MCF 10A (cell line): ENCODE data around the gene SNRNP27. TPM values are rescaled to one million over a fixed set of nuclear protein-coding genes. Genes with fewer than 3 reads are reported as not detected.
"Not testable (repeated sequence)": the region's sequence is repeated elsewhere in the genome, so short reads cannot be mapped to it uniquely, and the experiment has no call there.

Experiments used
- BruUV-seq: library from RNA; stranded (reverse); fragments of 400-500 nt; replicated peaks from 2 replicates; lab custom pipeline; 2021; lab: Mats Ljungman, UMichigan
- CTCF ChIA-PET: fragments of 300-600 bp; sonication (Branson Sonifier 250); formaldehyde crosslinking; extraction: SDS; loops from one replicate; lab custom pipeline; 2021; ENCODE audit warnings: antibody characterized with exemption, inconsistent platforms; lab: Yijun Ruan, JAX
- POLR2A ChIA-PET: fragments of 300-600, 350-650 bp; sonication (Branson Sonifier 250); formaldehyde crosslinking; extraction: SDS; loops from one replicate; lab custom pipeline; 2020; ENCODE audit warnings: antibody characterized with exemption, inconsistent platforms; lab: Yijun Ruan, JAX
- DNase-seq: peaks from one replicate; pipeline ENCODE4 v3.0.0-alpha.2; 2018; ENCODE audit not compliant: unreplicated experiment
- H3K27ac Mint-ChIP-seq: one replicate; pipeline ENCODE4 v1.8.0; 2022; ENCODE audit warnings: mild to moderate bottlenecking, low read depth, mixed read lengths; ENCODE audit not compliant: unreplicated experiment
- H3K27me3 Mint-ChIP-seq: one replicate; pipeline ENCODE4 v1.8.0; 2022; ENCODE audit warnings: mixed read lengths; ENCODE audit not compliant: insufficient read depth, unreplicated experiment
- H3K36me3 Mint-ChIP-seq: one replicate; pipeline ENCODE4 v1.8.0; 2022; ENCODE audit warnings: mild to moderate bottlenecking, moderate library complexity, mixed read lengths; ENCODE audit not compliant: insufficient read depth, unreplicated experiment
- H3K4me1 Mint-ChIP-seq: one replicate; pipeline ENCODE4 v1.8.0; 2022; ENCODE audit warnings: mixed read lengths; ENCODE audit not compliant: insufficient read depth, unreplicated experiment
- H3K4me3 Mint-ChIP-seq: one replicate; pipeline ENCODE4 v1.8.0; 2022; ENCODE audit warnings: mild to moderate bottlenecking, moderate library complexity, mixed read lengths; ENCODE audit not compliant: unreplicated experiment
- H3K9me3 Mint-ChIP-seq: one replicate; pipeline ENCODE4 v1.8.0; 2022; ENCODE audit warnings: mixed read lengths; ENCODE audit not compliant: unreplicated experiment
- intact Hi-C: fragments of 100-400 bp; cut with micrococcal nuclease; formaldehyde crosslinking; loops from 2 replicates; pipeline ENCODE4 v1.14.1; 2022
- total RNA-seq: library from RNA; stranded (reverse); gene quantifications from 2 replicates; pipeline ENCODE4 v1.2.3, GENCODE V29; 2022
- TF ChIP-seq, protein P1 (sequence below): fragments of 200-600 bp; IDR thresholded peaks from one replicate; pipeline ENCODE4 v1.8.0; 2022; ENCODE audit warnings: antibody characterized with exemption, mild to moderate bottlenecking; ENCODE audit not compliant: unreplicated experiment

SNRNP27 gene
- total RNA-seq, 1 experiment from 2014 or later = 68.9 TPM

GRCh38 chr2:69890881-69891280 lies 2.9 kb upstream of the SNRNP27 start:
- POLR2A ChIA-PET = interaction anchor here (0.7 to 1.2 kb wide), 3 partner anchors 12 to 25 kb away, joined by 3 read pairs; no protein-coding TSS in a partner anchor
- CTCF ChIA-PET = interaction anchor here (1.2 kb wide), 1 partner anchor 21 kb away, joined by 4 read pairs; no protein-coding TSS in a partner anchor

DNA sequence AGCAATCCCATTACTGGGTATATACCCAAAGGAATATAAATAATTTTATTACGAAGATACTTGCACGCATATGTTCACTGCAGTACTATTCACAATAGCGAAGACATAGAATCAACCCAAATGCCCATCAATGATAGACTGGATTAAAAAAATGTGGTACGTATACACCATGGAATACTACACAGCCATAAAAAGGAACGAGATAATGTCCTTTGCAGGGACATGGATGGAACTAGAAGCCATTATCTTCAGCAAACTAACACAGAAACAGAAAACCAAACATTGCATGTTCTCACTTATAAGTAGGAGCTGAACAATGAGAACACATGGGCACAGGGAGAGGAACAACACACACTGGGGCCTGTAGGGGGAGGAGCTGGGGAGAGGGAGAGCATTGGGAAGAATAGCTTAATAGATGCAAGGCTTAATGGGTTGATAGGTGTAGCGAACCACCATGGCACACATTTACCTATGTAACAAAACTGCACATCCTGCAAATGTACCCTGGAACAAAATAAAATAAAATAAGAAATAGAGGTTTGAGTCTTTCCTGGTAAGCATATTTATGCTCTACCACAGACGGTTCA lies 825 bp upstream of the SNRNP27 start:
- Mint-ChIP-seq H3K4me1 (peaks cover 13% of the 10 kb centered on the region), H3K36me3 (peaks cover 35% of the 10 kb centered on the region), H3K4me3 (peak overlapping the region; percentile 99), H3K27ac (peak overlapping the region; percentile 100)
- BruUV-seq, H3K27me3 Mint-ChIP-seq, H3K9me3 Mint-ChIP-seq, intact Hi-C loops, DNase-seq: not testable (repeated sequence)
- CTCF ChIA-PET = interaction anchor here (0.5 to 1.0 kb wide), 3 partner anchors 72 to 168 kb away, joined by 3 to 4 read pairs (median 3); no protein-coding TSS in a partner anchor
- POLR2A ChIA-PET = interaction anchor here (0.7 to 4.8 kb wide), 14 partner anchors 9 to 400 kb away, joined by 3 to 69 read pairs (median 4); partner anchors contain the start of genes MXD1, PCBP1 and SNRPG

More at GRCh38 chr2:69890881-69891280, 2.9 kb upstream of the SNRNP27 start:
- BruUV-seq = no TSS peak
- peaks cover 5% of the 10 kb centered on the region for H3K4me1 Mint-ChIP-seq
- no peak for DNase-seq
- no peak overlapping the region for H3K4me3 Mint-ChIP-seq
- TF ChIP-seq, protein P1, sequence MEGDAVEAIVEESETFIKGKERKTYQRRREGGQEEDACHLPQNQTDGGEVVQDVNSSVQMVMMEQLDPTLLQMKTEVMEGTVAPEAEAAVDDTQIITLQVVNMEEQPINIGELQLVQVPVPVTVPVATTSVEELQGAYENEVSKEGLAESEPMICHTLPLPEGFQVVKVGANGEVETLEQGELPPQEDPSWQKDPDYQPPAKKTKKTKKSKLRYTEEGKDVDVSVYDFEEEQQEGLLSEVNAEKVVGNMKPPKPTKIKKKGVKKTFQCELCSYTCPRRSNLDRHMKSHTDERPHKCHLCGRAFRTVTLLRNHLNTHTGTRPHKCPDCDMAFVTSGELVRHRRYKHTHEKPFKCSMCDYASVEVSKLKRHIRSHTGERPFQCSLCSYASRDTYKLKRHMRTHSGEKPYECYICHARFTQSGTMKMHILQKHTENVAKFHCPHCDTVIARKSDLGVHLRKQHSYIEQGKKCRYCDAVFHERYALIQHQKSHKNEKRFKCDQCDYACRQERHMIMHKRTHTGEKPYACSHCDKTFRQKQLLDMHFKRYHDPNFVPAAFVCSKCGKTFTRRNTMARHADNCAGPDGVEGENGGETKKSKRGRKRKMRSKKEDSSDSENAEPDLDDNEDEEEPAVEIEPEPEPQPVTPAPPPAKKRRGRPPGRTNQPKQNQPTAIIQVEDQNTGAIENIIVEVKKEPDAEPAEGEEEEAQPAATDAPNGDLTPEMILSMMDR = no peak
- peaks cover 15% of the 10 kb centered on the region for H3K36me3 Mint-ChIP-seq
- no peak overlapping the region for H3K27ac Mint-ChIP-seq
- H3K27me3 Mint-ChIP-seq = no peaks in the 10 kb centered on the region
- no peaks in the 10 kb centered on the region for H3K9me3 Mint-ChIP-seq
- intact Hi-C loops = no loop called here

GRCh38 chr2:69894737-69895136 lies 981 bp downstream of the SNRNP27 start:
- ChIA-PET CTCF (interaction anchor here (0.6 to 0.7 kb wide), 5 partner anchors 18 to 387 kb away, joined by 3 to 6 read pairs (median 3); no protein-coding TSS in a partner anchor), POLR2A (interaction anchor here (0.5 to 4.8 kb wide), 17 partner anchors 10 to 1207 kb away, joined by 3 to 69 read pairs (median 4); partner anchors contain the start of genes ANXA4, MXD1 and SNRPG)
- Mint-ChIP-seq H3K27ac (peak overlapping the region; percentile 100), H3K4me1 (peaks cover 18% of the 10 kb centered on the region), H3K4me3 (peak overlapping the region; percentile 99), H3K36me3 (peaks cover 53% of the 10 kb centered on the region)
- intact Hi-C loops = loop anchor here (1.0 kb wide), 1 partner anchor 170 kb away; no protein-coding TSS in a partner anchor
- not testable (repeated sequence) for H3K9me3 Mint-ChIP-seq, DNase-seq, BruUV-seq, H3K27me3 Mint-ChIP-seq

DNA sequence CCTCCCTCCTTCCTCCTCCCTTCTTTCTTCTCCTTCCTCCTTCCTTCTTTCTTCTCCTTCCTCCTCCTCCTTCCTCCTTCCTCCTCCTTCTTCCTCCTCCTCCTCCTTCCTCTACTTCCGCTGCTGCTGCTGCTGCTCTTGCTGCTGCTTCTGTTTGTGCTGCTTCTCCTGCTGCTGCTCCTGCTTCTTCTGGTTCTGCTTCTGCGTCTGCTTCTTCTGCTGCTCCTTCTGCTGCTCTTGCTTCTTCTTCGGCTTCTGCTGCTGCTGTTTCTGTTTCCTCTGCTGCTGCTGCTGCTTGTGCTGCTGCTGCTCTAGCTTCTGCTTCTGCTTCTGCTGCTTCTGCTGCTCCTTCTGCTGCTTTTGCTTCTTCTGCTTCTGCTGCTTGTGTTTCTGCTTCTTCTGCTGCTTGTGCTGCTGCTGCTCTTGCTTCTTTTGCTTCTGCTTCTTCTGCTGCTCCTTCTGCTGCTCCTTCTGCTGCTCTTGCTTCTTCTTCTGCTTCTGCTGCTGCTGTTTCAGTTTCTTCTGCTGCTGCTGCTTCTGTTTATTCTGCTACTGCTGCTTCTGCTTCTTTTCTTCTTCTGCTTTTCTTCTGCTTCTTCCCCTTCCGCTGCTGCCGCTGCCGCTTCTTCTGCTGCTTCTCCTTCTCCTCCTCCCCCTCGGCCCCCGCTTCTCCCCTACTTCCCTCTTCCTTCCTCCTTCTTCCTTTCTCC lies 8.6 kb downstream of the SNRNP27 start:
- Mint-ChIP-seq H3K36me3 (peaks cover 84% of the 10 kb centered on the region), H3K4me1 (peaks cover 15% of the 10 kb centered on the region), H3K27ac (no peak overlapping the region), H3K27me3 (no peaks in the 10 kb centered on the region), H3K9me3 (no peaks in the 10 kb centered on the region), H3K4me3 (no peak overlapping the region)
- ChIA-PET CTCF (no interaction called here), POLR2A (interaction anchor here (1.2 to 2.3 kb wide), 2 partner anchors 9 to 10 kb away, joined by 3 to 7 read pairs; no protein-coding TSS in a partner anchor)
- DNase-seq = no peak
- TF ChIP-seq, protein P1 = no peak
- intact Hi-C loops = no loop called here
- BruUV-seq = no TSS peak
